ENCODE measurements around the gene PCSK7. TPM values are rescaled to one million over a fixed set of nuclear protein-coding genes. Genes with fewer than 3 reads are reported as not detected.
A peak's percentile ranks its signal among the peaks of the same experiment; 100 is the strongest.

The PCSK7 gene
- total RNA-seq, 2 experiments from 2014 or later: 98.8 to 107 TPM

DNA sequence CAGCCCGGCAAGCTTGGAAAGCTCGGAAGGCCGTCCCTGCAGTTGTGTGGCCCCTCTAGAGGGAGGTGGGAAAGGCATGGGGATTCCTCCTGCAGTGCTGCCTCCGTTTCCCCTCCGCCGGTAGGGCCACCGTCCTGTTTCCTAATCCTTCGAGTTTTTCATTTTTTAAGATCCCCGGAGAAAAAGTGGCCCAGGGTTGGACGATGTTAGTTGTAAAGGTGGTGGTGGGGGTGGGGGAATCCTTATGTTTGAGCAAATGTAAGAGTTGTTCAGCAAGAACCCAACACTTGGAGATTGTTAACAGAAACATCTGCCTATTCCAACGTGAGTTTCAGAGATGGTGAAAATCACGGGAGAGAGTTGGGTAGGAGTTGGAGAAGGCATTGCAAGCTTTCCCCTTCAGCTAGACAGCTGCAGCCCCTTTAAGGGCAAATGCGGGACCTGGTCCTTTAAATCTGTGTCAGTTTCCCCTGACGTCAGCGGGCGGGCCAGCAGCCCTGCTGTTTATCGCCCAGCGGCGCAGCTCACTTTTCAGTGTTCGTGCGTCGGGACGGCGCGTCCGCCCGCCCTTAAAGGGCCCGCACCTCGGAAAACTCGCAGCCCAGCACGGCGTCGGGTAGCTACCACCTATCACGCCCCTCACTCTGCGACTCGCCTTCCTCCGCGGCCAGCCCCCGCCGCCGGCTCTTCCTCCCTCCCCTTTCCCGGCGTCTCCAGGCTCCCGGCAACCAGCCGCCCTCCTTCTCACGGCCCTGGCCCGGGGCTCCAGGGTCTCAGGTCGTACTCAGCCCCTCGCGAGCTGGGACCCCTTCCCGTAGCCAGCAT lies 53.5 kb downstream of the PCSK7 start, which contains the start of gene SIDT2:
SIDT2 (plus strand) TSS at position 534 of the 825 bp plus-strand sequence. CDS start 521 bp downstream, outside the sequence.
- intact Hi-C loops (cut with micrococcal nuclease): loop anchor here (5.0 kb wide), 1 partner anchor 54 kb away; the partner anchor contains the start of genes PCSK7 and RNF214
- no peaks in the 10 kb centered on the region for H3K9me3 Mint-ChIP-seq
- peak; percentile 95 for ATAC-seq

DNA sequence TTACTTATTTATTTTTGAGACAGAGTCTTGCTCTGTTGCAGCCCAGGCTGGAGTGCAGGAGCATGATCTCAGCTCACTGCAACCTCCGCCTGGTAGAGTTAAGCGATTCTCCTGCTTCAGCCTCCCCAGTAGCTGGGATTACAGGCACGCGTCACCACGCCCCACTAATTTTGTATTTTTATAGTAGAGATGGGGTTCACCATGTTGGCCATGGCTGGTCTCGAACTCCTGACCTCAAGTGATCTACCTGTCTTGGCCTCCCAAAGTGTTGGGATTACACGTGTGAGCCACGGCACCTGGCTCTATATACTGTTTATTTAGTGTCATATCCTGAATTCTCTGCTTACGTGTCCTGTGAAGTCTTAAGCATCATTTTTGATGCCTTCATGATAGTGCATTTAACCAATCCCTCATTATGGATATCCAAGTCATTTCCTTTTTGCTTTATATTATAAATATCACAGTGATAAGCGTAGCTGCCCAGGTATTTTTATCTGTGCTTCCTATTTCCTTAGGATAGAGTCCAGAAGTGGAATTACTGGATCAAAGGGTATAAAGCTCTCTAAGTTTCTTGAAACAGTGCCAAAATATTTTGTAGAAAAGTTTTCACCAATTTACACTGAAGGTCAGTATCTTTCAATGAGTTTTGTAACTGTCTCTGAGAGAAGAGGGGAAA lies 54.2 kb downstream of the PCSK7 start:
- Mint-ChIP-seq H3K36me3 (ENCODE audit: low read depth) (no peaks in the 10 kb centered on the region), H3K4me1 (ENCODE audit: low read depth) (peaks cover 32% of the 10 kb centered on the region), H3K4me3 (peak overlapping the region; percentile 92), H3K27ac (peak overlapping the region; percentile 77), H3K9me3 (no peaks in the 10 kb centered on the region), H3K27me3 (no peaks in the 10 kb centered on the region)
- ChIA-PET CTCF (interaction anchor here (1.0 to 8.8 kb wide), 4 partner anchors 16 to 386 kb away, joined by 3 to 125 read pairs (median 6); partner anchors contain the start of genes APOA5, PCSK7 and RNF214), POLR2A (interaction anchor here (1.2 to 4.3 kb wide), 5 partner anchors 18 to 53 kb away, joined by 3 to 29 read pairs (median 4); partner anchors contain the start of genes PAFAH1B2, PCSK7 and RNF214)
- DNase-seq (no peak), ATAC-seq (no peak)
- TF ChIP-seq, protein P1, sequence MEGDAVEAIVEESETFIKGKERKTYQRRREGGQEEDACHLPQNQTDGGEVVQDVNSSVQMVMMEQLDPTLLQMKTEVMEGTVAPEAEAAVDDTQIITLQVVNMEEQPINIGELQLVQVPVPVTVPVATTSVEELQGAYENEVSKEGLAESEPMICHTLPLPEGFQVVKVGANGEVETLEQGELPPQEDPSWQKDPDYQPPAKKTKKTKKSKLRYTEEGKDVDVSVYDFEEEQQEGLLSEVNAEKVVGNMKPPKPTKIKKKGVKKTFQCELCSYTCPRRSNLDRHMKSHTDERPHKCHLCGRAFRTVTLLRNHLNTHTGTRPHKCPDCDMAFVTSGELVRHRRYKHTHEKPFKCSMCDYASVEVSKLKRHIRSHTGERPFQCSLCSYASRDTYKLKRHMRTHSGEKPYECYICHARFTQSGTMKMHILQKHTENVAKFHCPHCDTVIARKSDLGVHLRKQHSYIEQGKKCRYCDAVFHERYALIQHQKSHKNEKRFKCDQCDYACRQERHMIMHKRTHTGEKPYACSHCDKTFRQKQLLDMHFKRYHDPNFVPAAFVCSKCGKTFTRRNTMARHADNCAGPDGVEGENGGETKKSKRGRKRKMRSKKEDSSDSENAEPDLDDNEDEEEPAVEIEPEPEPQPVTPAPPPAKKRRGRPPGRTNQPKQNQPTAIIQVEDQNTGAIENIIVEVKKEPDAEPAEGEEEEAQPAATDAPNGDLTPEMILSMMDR (IDR thresholded peaks at IDR 0.05): no peak
- intact Hi-C loops (cut with micrococcal nuclease): loop anchor here (5.0 kb wide), 1 partner anchor 55 kb away; the partner anchor contains the start of genes PCSK7 and RNF214

More for the DNA sequence above, 53.5 kb downstream of the PCSK7 start, which contains the start of gene SIDT2:
- POLR2A ChIA-PET: interaction anchor here (0.5 to 4.3 kb wide), 9 partner anchors 8 to 81 kb away, joined by 3 to 29 read pairs (median 4); partner anchors contain the start of genes PAFAH1B2, PCSK7 and RNF214
- H3K27me3 Mint-ChIP-seq: no peaks in the 10 kb centered on the region
- H3K36me3 Mint-ChIP-seq (ENCODE audit: low read depth): no peaks in the 10 kb centered on the region
- peak within 1 kb of the TSS; percentile 85 for H3K27ac Mint-ChIP-seq
- TF ChIP-seq, protein P1 (IDR thresholded peaks at IDR 0.05): no peak
- peak; percentile 96 for DNase-seq
- peak within 1 kb of the TSS; percentile 92 for H3K4me3 Mint-ChIP-seq
- H3K4me1 Mint-ChIP-seq (ENCODE audit: low read depth): peaks cover 32% of the 10 kb centered on the region
- CTCF ChIA-PET: interaction anchor here (0.6 to 8.8 kb wide), 10 partner anchors 8 to 854 kb away, joined by 3 to 125 read pairs (median 4); partner anchors contain the start of genes APOA5, PAFAH1B2, PCSK7 and RNF214

DNA sequence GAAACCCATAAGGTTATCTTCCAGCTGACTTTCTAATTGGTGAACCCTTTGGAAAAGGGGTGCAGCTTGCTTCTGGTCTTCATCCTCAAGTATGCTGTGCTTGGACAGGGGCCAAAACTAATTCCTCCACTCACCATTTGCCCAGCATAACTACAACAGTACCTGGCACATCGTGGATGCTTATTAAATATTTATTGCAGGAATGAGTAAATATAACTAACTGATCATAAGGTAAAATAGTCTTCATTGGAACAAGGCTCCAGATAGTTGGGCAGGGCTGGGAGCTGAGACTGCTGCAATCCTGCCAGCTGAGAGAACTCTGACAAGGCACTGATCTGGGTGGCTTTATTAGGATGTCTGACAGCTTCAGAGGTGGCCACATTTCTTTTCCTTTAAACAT lies 55.7 kb downstream of the PCSK7 start:
- Mint-ChIP-seq H3K9me3 (no peaks in the 10 kb centered on the region), H3K4me1 (ENCODE audit: low read depth) (peaks cover 39% of the 10 kb centered on the region), H3K36me3 (ENCODE audit: low read depth) (no peaks in the 10 kb centered on the region), H3K27me3 (no peaks in the 10 kb centered on the region), H3K4me3 (no peak overlapping the region), H3K27ac (no peak overlapping the region)
- ChIA-PET CTCF (interaction anchor here (0.7 to 8.8 kb wide), 3 partner anchors 19 to 53 kb away, joined by 3 to 125 read pairs (median 4); partner anchors contain the start of genes PCSK7 and RNF214), POLR2A (interaction anchor here (1.0 to 4.3 kb wide), 4 partner anchors 14 to 54 kb away, joined by 3 to 25 read pairs (median 4); partner anchors contain the start of gene PAFAH1B2)
- ATAC-seq (no peak), DNase-seq (no peak)
- TF ChIP-seq, protein P1 (IDR thresholded peaks at IDR 0.05): no peak
- intact Hi-C loops (cut with micrococcal nuclease): loop anchor here (5.0 kb wide), 1 partner anchor 56 kb away; the partner anchor contains the start of genes PCSK7 and RNF214

DNA sequence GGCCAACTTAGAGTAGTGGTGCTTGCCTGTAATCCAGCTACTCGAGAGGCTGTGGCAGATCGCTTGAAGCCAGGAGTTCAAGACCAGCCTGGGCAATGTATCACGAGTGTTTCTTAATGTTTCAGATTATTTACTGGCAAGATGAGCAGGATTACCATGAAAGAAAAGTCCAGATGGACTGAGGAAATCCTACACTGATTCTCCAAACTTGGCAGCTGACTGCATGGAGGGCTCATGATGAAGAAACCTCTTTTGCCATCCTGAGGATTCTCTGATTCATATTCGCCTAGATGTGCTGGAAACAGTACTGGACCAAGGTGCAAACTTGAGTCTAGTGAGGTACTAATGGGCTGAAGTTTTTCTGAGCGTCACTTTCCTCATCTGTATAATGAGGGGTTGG lies 56.1 kb downstream of the PCSK7 start:
- CTCF ChIA-PET: interaction anchor here (0.7 to 8.8 kb wide), 4 partner anchors 19 to 54 kb away, joined by 3 to 125 read pairs (median 4); partner anchors contain the start of genes PCSK7 and RNF214
- no peaks in the 10 kb centered on the region for H3K9me3 Mint-ChIP-seq
- POLR2A ChIA-PET: interaction anchor here (1.0 to 1.2 kb wide), 3 partner anchors 14 to 54 kb away, joined by 3 to 5 read pairs (median 3); no protein-coding TSS in a partner anchor
- H3K27ac Mint-ChIP-seq: no peak overlapping the region
- ATAC-seq (no peak), DNase-seq (no peak)
- TF ChIP-seq, protein P1 (IDR thresholded peaks at IDR 0.05): no peak
- intact Hi-C loops (cut with micrococcal nuclease): loop anchor here (5.0 kb wide), 1 partner anchor 57 kb away; the partner anchor contains the start of genes PCSK7 and RNF214
- H3K4me1 Mint-ChIP-seq (ENCODE audit: low read depth): peaks cover 35% of the 10 kb centered on the region
- H3K36me3 Mint-ChIP-seq (ENCODE audit: low read depth): no peaks in the 10 kb centered on the region
- no peaks in the 10 kb centered on the region for H3K27me3 Mint-ChIP-seq
- H3K4me3 Mint-ChIP-seq: no peak overlapping the region
